ENCODE results near the gene KLHL17. TPM values are rescaled to one million over a fixed set of nuclear protein-coding genes. Genes with fewer than 3 reads are reported as not detected.
"Not testable (repeated sequence)": the region's sequence is repeated elsewhere in the genome, so short reads cannot be mapped to it uniquely, and the experiment has no call there.

The KLHL17 gene
- total and polyA plus RNA-seq, 10 of the 15 experiments (the other 5 are each of a cell fraction or from before 2014, with no cell fraction given): 0.03 to 30.6 (median 5.3) TPM

GRCh38 chr1:985126-985525 lies 24.7 kb downstream of the KLHL17 start (continued):
- TF ChIP-seq JUNB (IDR thresholded peaks at IDR 0.05): no peak

DNA sequence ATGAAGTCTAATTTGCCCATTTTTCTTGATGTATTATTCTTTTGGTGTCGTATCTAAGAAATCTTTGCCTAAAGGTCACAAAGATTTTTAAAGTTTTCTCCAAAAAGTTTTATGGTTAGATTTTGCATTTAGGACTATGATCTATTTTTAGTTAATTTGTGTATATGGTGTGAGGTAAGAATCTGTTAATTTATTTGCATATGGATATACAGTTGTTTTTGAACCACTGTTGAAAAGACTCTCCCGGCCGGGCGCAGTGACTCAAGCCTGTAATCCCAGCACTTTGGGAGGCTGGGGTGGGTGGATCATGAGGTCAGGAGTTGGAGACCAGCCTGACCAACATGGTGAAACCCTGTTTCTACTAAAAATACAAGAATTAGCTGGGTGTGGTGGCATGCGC lies 27.7 kb downstream of the KLHL17 start:
- DNase-seq (ENCODE audit: low read depth, low spot score); H3K27ac ChIP-seq (ENCODE audit: control insufficient read depth, insufficient read depth); H3K4me3 ChIP-seq; H2AFZ ChIP-seq (ENCODE audit: control insufficient read depth, low read depth, low read length); FAIRE-seq; H3K36me3 ChIP-seq (ENCODE audit: control insufficient read depth in 2 of 2, insufficient read depth in 2 of 2, low read length in 1 of 2); ATAC-seq; SMC1A ChIA-PET (ENCODE audit: uncharacterized antibody, unreplicated experiment); H4K20me1 ChIP-seq (ENCODE audit: control insufficient read depth, insufficient read depth); POLR2A ChIA-PET; BruUV-seq (replicated peaks); H3K79me2 ChIP-seq (ENCODE audit: control insufficient read depth, insufficient read depth, low read length); H3K4me2 ChIP-seq (ENCODE audit: control insufficient read depth, insufficient read depth); in situ Hi-C loops (cut with MboI); H3K27me3 ChIP-seq (replicated peaks in 1 of 2; ENCODE audit: control insufficient read depth in 2 of 2, insufficient read depth in 2 of 2, low read length in 1 of 2); H3K9me3 ChIP-seq (replicated peaks; ENCODE audit: control insufficient read depth, insufficient read depth, low read length); H3K9ac ChIP-seq (ENCODE audit: control insufficient read depth, insufficient read depth, low read length): not testable (repeated sequence)
- intact Hi-C loops (cut with micrococcal nuclease; ENCODE audit: unreplicated experiment): loop anchor here (1.0 kb wide), 1 partner anchor 76 kb away; no protein-coding TSS in a partner anchor
- ChIA-PET CTCF (interaction anchor here (1.1 to 1.7 kb wide), 2 partner anchors 45 to 304 kb away, joined by 3 read pairs; no protein-coding TSS in a partner anchor), RAD21 (ENCODE audit: unreplicated experiment) (interaction anchor here (2.6 kb wide), 1 partner anchor 76 kb away, joined by 8 read pairs; no protein-coding TSS in a partner anchor)
- 53% methylated on average over 5 of the region's 5 CpGs for WGBS (ENCODE audit: insufficient coverage, insufficient replicate concordance, low lambda C conversion rate, missing lambda C conversion rate)
- peaks cover 17% of the 10 kb centered on the region for H3K4me1 ChIP-seq (ENCODE audit: control insufficient read depth, insufficient read depth, low read length)

DNA sequence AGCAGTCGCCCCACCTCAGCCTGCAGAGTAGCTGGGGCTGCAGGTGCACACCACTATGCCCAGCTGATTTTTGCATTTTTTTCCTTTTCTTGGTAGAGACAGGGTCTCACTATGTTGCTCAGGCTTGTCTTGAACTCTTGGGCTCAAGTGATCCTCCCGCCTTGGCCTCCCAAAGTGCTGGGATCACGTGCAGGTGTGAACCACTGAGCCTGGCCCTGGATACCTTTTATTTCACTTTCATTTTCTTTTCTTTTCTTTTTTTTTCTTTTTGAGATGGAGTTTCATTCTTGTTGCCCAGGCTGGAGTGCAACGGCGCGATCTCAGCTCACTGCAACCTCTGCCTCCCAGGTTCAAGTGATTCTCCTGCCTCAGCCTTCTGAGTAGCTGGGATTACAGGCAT lies 30.9 kb downstream of the KLHL17 start:
- H2AFZ ChIP-seq (ENCODE audit: control insufficient read depth, low read depth, low read length); BruUV-seq (replicated peaks); H3K36me3 ChIP-seq (ENCODE audit: control insufficient read depth in 2 of 2, insufficient read depth in 2 of 2, low read length in 1 of 2); in situ Hi-C loops (cut with MboI); H3K79me2 ChIP-seq (ENCODE audit: control insufficient read depth, insufficient read depth, low read length); H3K27ac ChIP-seq (ENCODE audit: control insufficient read depth, insufficient read depth); H3K4me3 ChIP-seq; H3K9me3 ChIP-seq (replicated peaks; ENCODE audit: control insufficient read depth, insufficient read depth, low read length); FAIRE-seq; H3K4me2 ChIP-seq (ENCODE audit: control insufficient read depth, insufficient read depth); intact Hi-C loops (cut with micrococcal nuclease; ENCODE audit: unreplicated experiment); H3K9ac ChIP-seq (ENCODE audit: control insufficient read depth, insufficient read depth, low read length); DNase-seq (ENCODE audit: low read depth, low spot score); H3K27me3 ChIP-seq (replicated peaks in 1 of 2; ENCODE audit: control insufficient read depth in 2 of 2, insufficient read depth in 2 of 2, low read length in 1 of 2); H4K20me1 ChIP-seq (ENCODE audit: control insufficient read depth, insufficient read depth): not testable (repeated sequence)
- peaks cover 20% of the 10 kb centered on the region for H3K4me1 ChIP-seq (ENCODE audit: control insufficient read depth, insufficient read depth, low read length)
- TF ChIP-seq RAD51 (IDR thresholded peaks at IDR 0.05): 0 out of 2 replicates have a peak, but pooled peaks have one; percentile 57
- TF ChIP-seq BHLHE40 (IDR thresholded peaks at IDR 0.05; ENCODE audit: borderline replicate concordance in 1 of 2, low read depth in 2 of 2, low read length in 1 of 2): peak in 1 of 2 experiments; percentile 73; a peak in 2 of 4 replicates
- ChIA-PET CTCF (interaction anchor here (1.3 to 4.7 kb wide), 5 partner anchors 8 to 72 kb away, joined by 3 to 34 read pairs (median 15); partner anchors contain the start of gene ISG15), RAD21 (ENCODE audit: unreplicated experiment) (interaction anchor here (1.7 kb wide), 1 partner anchor 11 kb away, joined by 6 read pairs; no protein-coding TSS in a partner anchor), SMC1A (ENCODE audit: uncharacterized antibody, unreplicated experiment) (interaction anchor here (1.0 to 1.3 kb wide), 2 partner anchors 48 to 73 kb away, joined by 3 to 4 read pairs; no protein-coding TSS in a partner anchor), POLR2A (interaction anchor here (1.3 to 2.4 kb wide), 4 partner anchors 10 to 73 kb away, joined by 3 to 10 read pairs (median 4); no protein-coding TSS in a partner anchor)
- peak; percentile 55 for ATAC-seq
- whole genome bisulfite sequencing (ENCODE audit: insufficient coverage, insufficient replicate concordance, low lambda C conversion rate, missing lambda C conversion rate): 82% methylated on average over 6 of the region's 6 CpGs
